ACHN (cell line): ENCODE results near the gene LIN37.

Source experiments
- DNase-seq: peaks from one replicate; pipeline ENCODE4 v3.0.0-alpha.2; 2015
- in situ Hi-C: cut with HindIII; loops from 2 replicates; pipeline ENCODE4 v1.10.0; 2017; ENCODE audit warnings: low sequenced_read_pairs, low pct_ligation_motif_present, low pct_unique_long_range_greater_than_20kb

Gene LIN37

GRCh38 chr19:35745328-35746086 lies 2.9 kb upstream of the LIN37 start, which contains the start of the genes PSENEN and U2AF1L4:
PSENEN (plus strand) TSS chr19:35745651; CDS start chr19:35745931, 280 bp downstream.
U2AF1L4 (minus strand) TSS chr19:35745418; CDS start chr19:35745391, 27 bp downstream.
- in situ Hi-C loops = no loop called here
- DNase-seq = peak; percentile 98

DNA sequence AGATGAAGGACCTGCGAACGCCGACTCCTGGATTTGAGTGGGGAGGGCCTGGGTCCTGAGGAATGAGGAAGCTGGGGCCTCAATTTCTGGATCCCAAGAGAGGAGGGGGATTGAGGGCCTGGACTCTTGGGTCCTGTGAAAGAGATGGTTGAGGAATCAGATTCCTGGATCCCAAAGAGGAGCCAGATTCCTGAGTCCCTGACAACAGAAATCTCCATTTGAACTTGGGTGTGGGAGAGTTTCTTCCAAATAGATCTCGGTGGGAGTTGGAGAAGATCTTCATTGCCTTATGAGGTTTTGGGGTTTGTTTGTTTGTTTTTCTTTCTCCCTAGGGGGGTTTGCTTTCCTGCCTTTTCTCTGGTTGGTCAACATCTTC lies 2.3 kb upstream of the LIN37 start:
- no peak for DNase-seq
- in situ Hi-C loops = no loop called here

DNA sequence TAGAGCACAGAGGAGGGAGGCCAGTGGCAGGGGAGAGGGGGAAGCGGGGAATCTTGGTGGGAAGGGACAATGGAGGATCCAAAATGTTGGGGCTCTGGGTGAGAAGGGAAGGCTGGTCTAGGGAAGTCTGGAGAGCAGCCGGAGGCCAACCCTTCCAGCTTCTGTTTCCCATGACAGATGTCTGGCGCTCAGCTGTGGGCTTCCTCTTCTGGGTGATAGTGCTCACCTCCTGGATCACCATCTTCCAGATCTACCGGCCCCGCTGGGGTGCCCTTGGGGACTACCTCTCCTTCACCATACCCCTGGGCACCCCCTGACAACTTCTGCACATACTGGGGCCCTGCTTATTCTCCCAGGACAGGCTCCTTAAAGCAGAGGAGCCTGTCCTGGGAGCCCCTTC lies 1.8 kb upstream of the LIN37 start:
- in situ Hi-C loops = no loop called here
- DNase-seq = no peak

GRCh38 chr19:35750167-35750566 lies 1.8 kb downstream of the LIN37 start:
- no peak for DNase-seq
- in situ Hi-C loops = no loop called here

GRCh38 chr19:35751839-35752745 lies 3.7 kb downstream of the LIN37 start:
- in situ Hi-C loops = no loop called here
- DNase-seq = no peak

DNA sequence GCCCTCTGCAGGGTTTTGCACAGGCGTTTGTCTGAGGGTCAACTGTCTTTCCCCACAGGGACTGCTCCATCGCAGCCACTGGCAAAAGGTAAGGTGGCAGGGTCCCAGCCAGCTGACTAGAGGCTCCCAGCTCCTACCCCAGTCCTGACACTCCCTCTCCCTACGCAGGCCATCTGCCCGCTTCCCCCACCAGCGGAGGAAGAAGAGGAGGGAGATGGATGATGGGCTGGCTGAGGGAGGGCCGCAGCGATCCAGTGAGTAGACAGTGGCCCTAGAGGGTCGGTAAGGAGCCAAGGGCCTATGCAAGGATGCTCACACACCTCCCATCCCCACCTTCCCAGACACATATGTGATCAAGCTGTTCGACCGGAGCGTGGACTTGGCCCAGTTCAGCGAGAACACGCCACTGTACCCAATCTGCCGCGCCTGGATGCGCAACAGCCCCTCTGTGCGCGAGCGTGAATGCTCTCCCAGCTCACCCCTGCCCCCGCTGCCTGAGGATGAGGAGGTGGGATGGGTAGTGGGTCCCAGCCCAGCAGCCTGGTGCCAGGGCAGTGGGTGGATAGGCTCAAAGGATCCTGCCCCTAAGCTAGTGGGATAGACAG lies 4.5 kb downstream of the LIN37 start:
- DNase-seq = no peak
- in situ Hi-C loops = no loop called here

- no peak for DNase-seq
- in situ Hi-C loops = no loop called here
These were observed 5.4 kb downstream of the LIN37 start for GRCh38 chr19:35753634-35754369.

DNA sequence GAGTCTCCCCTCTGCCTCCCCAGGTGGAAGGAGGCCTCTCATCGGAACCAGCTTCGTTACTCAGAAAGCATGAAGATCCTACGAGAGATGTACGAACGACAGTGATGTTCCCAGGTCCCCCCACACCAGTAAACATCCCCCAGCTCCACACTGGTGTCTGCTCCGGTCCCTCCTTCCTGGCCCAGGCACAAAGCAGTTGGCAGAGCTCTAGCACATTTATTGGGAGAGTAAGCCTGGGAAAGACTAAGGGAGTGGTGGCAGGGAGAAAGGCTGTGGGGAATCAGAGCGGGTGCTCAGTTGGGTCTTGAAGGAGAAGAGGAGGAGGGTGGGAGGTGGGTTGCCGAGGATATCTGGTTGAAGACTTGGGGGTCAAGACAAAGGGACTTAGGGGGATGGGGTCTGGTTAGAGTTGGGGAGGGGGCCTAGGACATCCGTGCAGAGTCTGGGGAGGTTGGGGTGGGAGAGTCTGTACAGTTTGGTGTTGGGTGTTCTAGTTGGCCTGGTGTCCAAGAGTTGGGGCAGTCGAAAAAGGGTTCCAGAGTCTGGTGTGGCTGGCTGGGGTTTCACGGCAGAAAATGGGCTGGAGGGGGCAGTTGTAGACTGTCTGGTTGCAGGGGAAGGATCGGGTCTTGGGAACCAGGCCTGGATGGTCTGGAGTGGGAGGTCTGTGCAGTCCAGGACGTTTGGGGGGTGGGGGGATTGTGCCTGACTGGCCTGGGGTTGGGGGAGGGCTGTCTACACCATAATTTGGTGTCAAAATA lies 6.2 kb downstream of the LIN37 start:
- in situ Hi-C loops = no loop called here
- no peak for DNase-seq

DNA sequence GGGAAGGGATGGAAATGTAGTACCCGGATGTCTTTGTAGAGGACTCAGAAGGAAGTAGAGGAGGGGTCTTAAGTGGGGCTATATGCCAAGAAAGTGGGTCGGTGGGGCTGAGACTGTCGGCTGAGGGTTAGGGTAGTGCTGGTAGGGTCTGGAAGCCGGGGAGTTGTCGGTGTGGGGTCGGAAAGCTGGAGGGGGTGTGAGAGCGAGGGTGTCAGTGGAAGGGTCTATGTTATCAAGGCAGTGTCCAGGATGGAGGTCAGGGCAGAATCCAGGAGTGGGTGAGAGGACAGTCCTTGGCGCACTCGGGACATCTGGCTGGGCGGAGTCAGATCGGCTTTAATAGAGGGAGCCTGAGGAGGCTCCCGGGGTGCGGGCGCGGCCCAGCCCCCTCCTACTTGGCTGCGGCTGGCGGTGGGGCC lies 6.8 kb downstream of the LIN37 start:
- in situ Hi-C loops = no loop called here

GRCh38 chr19:35755550-35756376 lies 7.4 kb downstream of the LIN37 start:
- no peak for DNase-seq
- in situ Hi-C loops = no loop called here

More for the DNA sequence above, 6.8 kb downstream of the LIN37 start:
- no peak for DNase-seq

DNA sequence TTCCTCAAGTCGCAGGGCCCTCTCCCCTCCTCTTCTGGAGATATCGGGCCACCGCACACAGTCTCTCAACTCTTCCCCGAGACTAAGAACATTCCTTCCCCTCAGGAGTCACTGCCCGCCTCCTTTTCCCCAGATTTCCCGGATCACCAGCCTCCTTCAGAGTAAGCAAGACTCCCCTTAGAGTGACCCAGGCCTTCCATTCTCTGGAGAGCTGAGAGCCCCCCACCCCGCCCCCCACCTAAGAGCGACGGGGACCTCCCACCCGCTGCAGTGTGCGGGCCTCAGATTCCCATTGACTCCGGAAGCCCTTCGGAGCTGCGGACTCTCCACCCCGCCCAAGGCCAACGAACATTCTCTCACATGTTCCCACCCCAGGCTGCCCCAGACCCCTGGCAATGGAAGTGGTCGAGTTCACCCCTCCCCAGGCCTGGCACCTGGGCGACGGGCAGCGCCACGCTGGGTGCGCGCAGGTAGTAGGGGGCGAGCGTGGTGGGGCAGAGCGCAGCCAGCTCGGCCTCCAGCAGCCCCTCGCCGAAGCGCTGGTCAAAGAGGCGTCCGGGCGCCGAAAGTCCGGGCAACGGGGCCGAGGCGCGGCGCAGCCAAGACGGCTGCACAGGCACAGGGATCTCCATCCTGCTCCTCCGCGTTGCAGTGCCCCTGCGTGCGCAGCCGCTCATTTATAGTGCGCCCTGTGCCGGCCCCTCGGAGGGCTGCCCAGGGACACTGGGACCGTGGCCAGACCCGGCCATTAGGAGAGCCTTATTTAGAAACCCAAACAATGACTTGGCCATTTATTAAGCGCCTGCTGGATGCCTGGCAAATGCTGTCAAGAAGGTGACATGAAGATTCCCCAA lies 8.2 kb downstream of the LIN37 start, which contains the start of gene HSPB6:
Gene HSPB6 (minus strand): TSS at position 653 of the 854 bp plus-strand sequence. CDS start 21 bp downstream, at position 632.
- DNase-seq = no peak

GRCh38 chr19:35757231-35757748 lies 8.9 kb downstream of the LIN37 start:
- in situ Hi-C loops = no loop called here
- DNase-seq = peak; percentile 63

More for the DNA sequence above, 8.2 kb downstream of the LIN37 start, which contains the start of gene HSPB6:
- in situ Hi-C loops = no loop called here

- in situ Hi-C loops = no loop called here
- peak; percentile 98 for DNase-seq
These were observed 9.6 kb downstream of the LIN37 start, which contains the start of gene PROSER3 for GRCh38 chr19:35757749-35758608. PROSER3 (plus strand) TSS chr19:35758176; CDS start chr19:35758216, 40 bp downstream.

DNA sequence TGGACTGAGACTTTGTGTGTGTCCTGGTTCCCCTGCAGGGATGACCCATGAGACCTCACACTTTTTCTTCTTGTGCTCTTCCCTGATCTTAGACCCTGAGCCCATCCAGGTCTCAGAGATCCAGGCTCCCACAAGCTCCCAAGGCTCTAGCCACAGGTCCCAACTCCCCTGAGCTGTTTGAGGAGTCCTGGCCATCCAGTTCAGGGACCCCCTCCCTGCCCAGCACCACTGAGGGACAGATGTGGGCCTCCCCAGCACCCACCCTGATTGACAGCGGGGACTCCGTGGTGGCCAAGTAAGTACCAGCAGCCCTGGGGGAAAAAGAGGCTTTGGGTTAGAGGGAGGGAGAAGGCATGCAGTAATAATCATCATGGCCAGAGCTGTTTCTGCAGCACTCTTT lies 11.3 kb downstream of the LIN37 start:
- DNase-seq = no peak
- in situ Hi-C loops = no loop called here
